Measurements from ENCODE around the gene MCL1.

- TF ChIP-seq EZH2 (IDR thresholded peaks at IDR 0.05; ENCODE audit: low read length, missing control alignments) (no peak), CTCF (conservative IDR thresholded peaks at IDR 0.05 in 1 of 2, IDR thresholded peaks at IDR 0.05 in 1 of 2; ENCODE audit: low read depth in 1 of 2, low read length in 2 of 2) (no peak)
Measured at GRCh38 chr1:150535511-150536287, 43.7 kb downstream of the MCL1 start.
